GM12892 (cell line): ENCODE results near the gene ADNP.

Source experiments
- POLR2A ChIP-seq: IDR thresholded peaks from 2 replicates; pipeline ENCODE4 v1.6.1; 2011; ENCODE audit warnings: low read depth, low read length, control low read depth
- TAF1 ChIP-seq: IDR thresholded peaks from 2 replicates; pipeline ENCODE4 v1.6.1; 2011; ENCODE audit warnings: low read depth, mild to moderate bottlenecking, control low read depth, low read length, borderline replicate concordance

DNA sequence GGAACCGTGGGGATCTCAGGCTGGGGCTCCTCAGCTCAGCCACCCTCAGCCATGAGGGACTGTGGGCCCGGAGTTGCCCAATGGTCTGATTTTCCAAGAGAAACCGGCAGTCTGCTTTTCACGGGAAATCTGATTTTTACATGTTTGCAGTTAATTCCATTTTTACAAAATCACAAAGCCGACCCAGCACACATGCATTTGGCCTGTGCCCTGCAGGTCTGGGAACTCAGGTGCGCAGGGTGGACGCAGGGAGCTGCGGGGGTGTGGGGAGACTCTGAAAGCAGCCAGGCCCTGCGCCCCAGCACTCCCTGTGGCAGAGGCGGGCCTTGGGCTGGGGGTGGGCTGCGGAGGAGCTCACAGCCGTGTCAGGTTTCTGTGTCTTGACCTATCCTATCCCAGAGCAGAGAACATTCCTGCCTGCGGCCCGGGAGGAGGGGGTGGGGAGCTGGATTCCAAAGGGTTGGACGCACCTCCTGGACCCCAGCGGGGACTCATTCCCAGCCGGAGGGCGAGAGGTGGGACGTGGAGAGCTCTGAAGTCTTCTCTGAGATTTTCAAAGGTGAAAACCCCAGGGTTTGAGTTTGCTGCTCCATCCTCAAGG, 60.6 kb downstream of the ADNP start:
- TF ChIP-seq TAF1 (no peak), POLR2A (no peak)
